ENCODE data around the gene SEC22A.

Gene SEC22A

DNA sequence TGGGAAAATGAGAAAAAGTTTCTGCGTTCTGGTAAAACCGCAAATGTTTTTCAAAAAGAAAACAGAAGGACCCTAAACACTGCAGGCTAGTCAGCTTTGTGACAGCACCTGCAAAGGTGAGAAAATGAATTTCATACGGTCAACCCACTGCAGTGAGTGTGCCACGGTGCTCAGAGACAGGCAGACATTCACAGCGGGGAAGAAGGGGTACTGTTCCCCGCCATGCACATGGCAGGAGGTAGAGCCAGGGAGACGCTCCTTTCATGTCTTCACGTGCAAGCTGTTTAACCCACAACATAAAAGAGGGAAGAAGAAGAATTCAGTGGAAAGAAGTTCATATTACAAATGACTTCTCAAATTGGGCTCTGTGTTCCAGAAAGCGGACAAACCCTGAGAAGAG is 109.5 kb downstream of the SEC22A start:
- no peak for DNase-seq

DNA sequence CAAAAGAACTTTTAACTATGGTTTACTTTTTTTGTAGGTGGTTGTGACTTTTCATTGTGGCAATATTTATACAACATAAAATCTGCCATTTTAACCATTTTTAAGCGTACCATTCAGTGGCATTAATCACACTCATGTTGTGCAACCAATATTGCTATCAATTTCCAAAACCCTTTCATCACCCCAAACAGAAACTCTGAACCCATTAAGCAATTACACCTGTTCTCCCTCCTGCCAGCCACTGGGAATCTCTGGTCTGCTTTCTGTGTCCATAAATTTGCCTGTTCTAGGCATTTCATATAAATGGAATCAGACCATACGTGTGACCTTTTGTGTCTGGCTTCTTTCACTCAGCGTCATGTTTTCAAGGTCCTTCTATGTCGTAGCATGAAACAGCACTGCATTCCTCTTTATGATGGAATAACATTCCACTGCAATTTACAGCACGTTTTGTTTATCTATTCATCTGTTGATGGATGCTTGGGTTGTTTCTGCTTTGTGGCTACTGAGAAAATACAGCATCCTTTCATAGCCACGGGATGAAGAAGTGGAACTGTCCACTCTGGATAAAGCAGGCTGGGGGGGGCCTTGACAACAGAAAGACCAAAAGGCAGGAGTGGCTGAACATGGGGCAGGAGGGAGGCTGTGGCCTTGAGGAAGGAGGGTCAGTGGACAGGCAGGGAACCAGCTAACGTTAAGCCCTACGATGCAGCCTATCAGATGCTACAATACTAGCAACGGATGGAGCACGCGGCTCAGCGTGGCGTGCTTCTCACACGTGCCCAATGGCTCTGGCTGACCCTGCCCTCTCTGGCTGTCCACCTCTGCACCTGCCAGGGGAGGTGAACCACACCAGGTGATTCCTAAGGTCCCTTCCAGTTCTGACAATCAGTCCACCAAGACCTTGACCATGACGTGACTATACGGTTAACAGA is 110.9 kb downstream of the SEC22A start:
- DNase-seq: no peak

GRCh38 chr3:123313889-123314288 is 112.1 kb downstream of the SEC22A start:
- no peak for DNase-seq

GRCh38 chr3:123314359-123315270 is 112.9 kb downstream of the SEC22A start:
- DNase-seq: no peak

DNA sequence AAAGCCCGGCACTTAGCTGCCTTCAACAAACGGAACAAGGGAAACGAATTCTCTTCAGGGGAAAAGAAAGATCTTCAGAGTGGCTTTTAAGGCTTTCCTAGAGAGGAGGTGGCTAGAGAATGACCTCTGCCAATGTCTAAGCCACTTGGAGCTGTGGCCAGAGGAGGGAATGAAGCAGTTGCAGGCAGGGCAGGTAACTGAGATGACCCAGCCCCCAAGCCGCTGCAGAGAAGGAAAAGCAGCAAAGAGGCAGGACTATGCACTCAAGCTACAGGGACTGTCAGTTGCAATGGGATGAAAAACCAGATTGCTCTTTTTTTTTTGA is 113.5 kb downstream of the SEC22A start:
- no peak for DNase-seq

DNA sequence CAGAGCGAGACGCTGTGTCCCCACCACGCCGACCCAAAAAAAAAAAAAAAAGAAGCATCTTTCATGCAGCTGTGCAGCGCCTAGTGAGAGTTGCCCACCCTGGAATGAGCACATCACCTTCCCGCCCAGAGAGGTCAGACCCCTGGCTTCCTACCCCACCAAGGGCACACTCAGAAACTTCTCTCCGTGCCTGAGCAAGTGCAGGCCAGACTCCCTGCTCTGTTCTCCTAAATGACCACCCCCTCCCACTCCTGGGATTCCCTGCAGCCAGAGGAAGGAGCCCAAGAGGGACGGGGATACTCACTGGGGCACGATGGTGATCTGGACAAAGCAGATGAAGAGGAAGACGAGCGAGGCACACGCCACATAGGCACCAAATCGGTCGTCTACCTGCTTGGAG is 116.0 kb downstream of the SEC22A start:
- no peak for DNase-seq

DNA sequence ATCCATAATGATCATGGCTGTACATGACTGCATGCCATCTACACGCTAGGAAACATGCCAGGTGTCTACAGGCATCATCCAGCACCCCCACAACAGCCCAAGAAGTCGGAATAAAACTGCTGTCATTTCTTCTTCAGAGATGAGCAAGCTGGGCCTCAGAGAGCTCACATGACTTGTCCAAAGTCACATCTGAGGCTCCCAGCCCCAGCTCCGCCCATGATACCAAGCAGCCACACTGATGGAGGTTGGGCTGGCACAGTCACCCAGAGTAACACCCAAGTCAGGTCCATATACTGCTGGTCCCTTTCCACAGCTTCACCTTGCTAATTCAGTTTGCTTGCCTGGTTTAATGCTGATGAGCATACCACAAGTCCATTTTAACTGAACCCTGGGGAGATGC is 116.6 kb downstream of the SEC22A start:
- DNase-seq: no peak

- no peak for DNase-seq
Observed at GRCh38 chr3:123319760-123320159, 118.0 kb downstream of the SEC22A start.

DNA sequence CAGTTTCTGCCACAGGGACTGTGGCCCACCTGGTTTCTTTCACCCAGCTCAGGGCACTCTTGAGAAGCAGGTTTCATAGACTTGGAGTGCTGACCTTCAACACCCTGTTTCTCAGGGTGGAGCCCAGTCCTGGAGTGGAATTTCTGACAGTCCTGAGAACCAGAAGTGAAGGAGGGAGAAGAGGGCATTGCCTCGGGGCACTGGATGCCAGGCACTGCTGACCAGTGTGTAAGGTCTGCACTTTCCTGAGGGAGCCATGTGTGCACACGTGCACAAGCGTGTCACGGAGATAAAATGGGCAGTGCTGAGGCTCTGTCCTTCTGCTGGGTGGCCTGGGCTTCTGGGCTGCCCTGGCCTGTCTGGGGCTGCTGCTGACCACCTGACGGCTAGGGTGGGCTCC is 118.5 kb downstream of the SEC22A start:
- DNase-seq: no peak

DNA sequence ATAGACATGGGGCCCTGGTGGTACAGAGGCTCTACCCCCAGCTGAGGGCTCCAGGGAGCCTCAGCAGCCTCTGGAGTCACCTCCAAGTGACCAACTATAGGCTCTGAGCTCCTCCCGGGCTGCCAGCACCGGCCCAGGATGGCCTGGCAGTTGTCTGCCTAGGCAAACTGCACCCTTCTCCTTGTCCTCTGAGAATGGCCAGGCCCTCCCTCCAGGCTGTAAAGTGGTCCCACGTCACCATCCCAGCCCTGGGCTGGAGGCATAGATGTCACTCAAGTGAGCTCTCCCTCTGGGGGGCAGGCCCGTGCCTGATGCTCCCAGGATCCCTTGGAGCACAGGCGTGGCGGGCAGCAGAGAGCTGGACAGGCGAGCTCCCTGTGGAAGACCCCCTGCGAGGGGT is 120.1 kb downstream of the SEC22A start:
- DNase-seq: no peak

- DNase-seq: no peak
Observed at GRCh38 chr3:123322866-123323265, 121.1 kb downstream of the SEC22A start.

All from amniotic stem cell (primary cell).